DND-41 (cell line): Measurements from ENCODE around the gene IGFBP7.
A peak's percentile ranks its signal among the peaks of the same experiment; 100 is the strongest.

Experiments
- ATAC-seq: fragments of 200-7000 bp; cut with Tn5 transposase; 3 replicates; pipeline ENCODE4 v1.9.1; 2021; ENCODE audit warnings: low read depth; ENCODE audit not compliant: insufficient read depth
- DNase-seq: peaks from one replicate; pipeline ENCODE4 v3.0.0-alpha.2; 2020
- H2AFZ ChIP-seq: 2 replicates; pipeline ENCODE4 v1.6.0; 2012; ENCODE audit warnings: low read depth, low read length
- H3K27ac ChIP-seq: 2 replicates; pipeline ENCODE4 v1.5.1; 2012; ENCODE audit warnings: low read length, inconsistent platforms
- H3K27me3 ChIP-seq: fragments of 200-600 bp; sonication (generic); 2 replicates; pipeline ENCODE4 v1.6.0; 2012; ENCODE audit warnings: low read length, mild to moderate bottlenecking, inconsistent platforms; ENCODE audit not compliant: insufficient read depth, poor library complexity
- H3K36me3 ChIP-seq: 2 replicates; pipeline ENCODE4 v1.5.1; 2012; ENCODE audit warnings: low read length, inconsistent platforms; ENCODE audit not compliant: insufficient read depth
- H3K4me1 ChIP-seq: 2 replicates; pipeline ENCODE4 v1.5.1; 2012; ENCODE audit warnings: mild to moderate bottlenecking, low read length; ENCODE audit not compliant: insufficient read depth
- H3K4me2 ChIP-seq: 2 replicates; pipeline ENCODE4 v1.6.0; 2012; ENCODE audit warnings: mild to moderate bottlenecking, moderate library complexity, low read length, inconsistent platforms; ENCODE audit not compliant: insufficient read depth
- H3K4me3 ChIP-seq, 2 experiments: fragments of 200-600 bp in 1 of 2; shearing (Covaris generic) in 1 of 2; 2 replicates each; pipeline ENCODE4 v1.5.1; 2012 to 2016; ENCODE audit warnings: inconsistent platforms in 2 of 2, low read length in 2 of 2, mild to moderate bottlenecking in 2 of 2, low read depth in 1 of 2, moderate library complexity in 1 of 2
- H3K79me2 ChIP-seq: 2 replicates; pipeline ENCODE4 v1.6.0; 2012; ENCODE audit warnings: low read length, inconsistent platforms; ENCODE audit not compliant: insufficient read depth
- H3K9ac ChIP-seq: 2 replicates; pipeline ENCODE4 v1.6.0; 2012; ENCODE audit warnings: low read depth, mild to moderate bottlenecking, inconsistent platforms, low read length, moderate library complexity
- H3K9me3 ChIP-seq: 2 replicates; pipeline ENCODE4 v1.5.1; 2012; ENCODE audit warnings: low read length, moderate library complexity, mild to moderate bottlenecking, inconsistent platforms; ENCODE audit not compliant: insufficient read depth, severe bottlenecking
- H4K20me1 ChIP-seq: 2 replicates; pipeline ENCODE4 v1.6.0; 2012; ENCODE audit warnings: low read length; ENCODE audit not compliant: insufficient read depth
- CTCF ChIP-seq: IDR thresholded peaks from 2 replicates; pipeline ENCODE4 v1.5.1; 2012; ENCODE audit warnings: borderline replicate concordance, low read length, moderate library complexity, mild to moderate bottlenecking; ENCODE audit not compliant: poor library complexity, severe bottlenecking; ENCODE audit errors: extremely low read depth
- EZH2 ChIP-seq: IDR thresholded peaks from 3 replicates; pipeline ENCODE4 v1.6.1; 2012; ENCODE audit warnings: borderline replicate concordance, low read depth, mild to moderate bottlenecking, moderate library complexity, low read length, inconsistent platforms; ENCODE audit not compliant: severe bottlenecking

Gene IGFBP7

DNA sequence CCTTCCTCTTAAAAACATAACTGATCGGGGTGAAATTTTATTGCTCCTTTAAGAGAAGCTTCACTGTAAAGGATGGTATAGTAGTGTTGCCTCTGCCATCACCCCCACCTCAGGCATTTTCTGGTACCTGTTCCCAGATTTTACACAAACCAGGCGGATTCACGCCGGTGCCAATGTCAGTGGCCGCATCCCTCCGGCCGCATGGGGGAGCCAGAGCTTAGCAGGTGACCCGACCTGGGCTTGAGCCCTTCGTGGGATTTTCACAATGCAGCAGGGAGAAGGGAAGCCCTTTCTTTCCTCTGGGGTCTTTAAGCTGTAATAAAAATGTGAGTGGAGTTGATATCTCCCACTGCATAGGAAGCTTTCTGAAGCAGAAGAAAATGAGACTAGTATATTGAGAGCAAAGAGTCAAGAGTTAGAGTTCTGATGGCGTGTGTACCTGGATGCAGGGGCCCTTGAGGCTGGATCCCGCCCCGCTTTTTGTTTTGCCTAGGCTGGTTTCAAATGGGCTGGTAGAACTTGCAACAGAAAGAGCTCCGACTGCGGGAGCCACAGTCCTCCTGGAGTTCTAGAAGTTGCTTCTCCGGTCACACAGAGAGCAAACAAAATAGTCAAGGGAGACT, 72.1 kb downstream of the IGFBP7 start:
- Histone ChIP-seq H3K4me2 (no peak overlapping the region), H2AFZ (no peak overlapping the region), H4K20me1 (no peaks in the 10 kb centered on the region), H3K4me3 (no peak overlapping the region), H3K4me1 (no peaks in the 10 kb centered on the region), H3K9ac (no peak overlapping the region), H3K27me3 (no peaks in the 10 kb centered on the region), H3K27ac (no peak overlapping the region), H3K36me3 (no peaks in the 10 kb centered on the region), H3K9me3 (no peaks in the 10 kb centered on the region), H3K79me2 (no peaks in the 10 kb centered on the region)
- TF ChIP-seq EZH2 (no peak), CTCF (peak; percentile 63)
- DNase-seq = peak; percentile 19
- ATAC-seq = 0 out of 3 replicates have a peak, but pooled peaks have one; percentile 40

- no peak for ATAC-seq
- peaks cover 30% of the 10 kb centered on the region for H3K36me3 ChIP-seq
- H3K79me2 ChIP-seq = no peaks in the 10 kb centered on the region
- no peaks in the 10 kb centered on the region for H3K9me3 ChIP-seq
- no peak overlapping the region for H2AFZ ChIP-seq
- H3K4me1 ChIP-seq = no peaks in the 10 kb centered on the region
- H4K20me1 ChIP-seq = no peaks in the 10 kb centered on the region
- no peak overlapping the region for H3K27ac ChIP-seq
- H3K4me2 ChIP-seq = no peak overlapping the region
- TF ChIP-seq CTCF (no peak), EZH2 (no peak)
- no peaks in the 10 kb centered on the region for H3K27me3 ChIP-seq
- H3K9ac ChIP-seq = no peak overlapping the region
- no peak for DNase-seq
- no peak overlapping the region for H3K4me3 ChIP-seq
These were observed 75.7 kb downstream of the IGFBP7 start for GRCh38 chr4:57034520-57034919.

GRCh38 chr4:57023104-57023503, 87.1 kb downstream of the IGFBP7 start:
- DNase-seq = no peak
- H3K79me2 ChIP-seq = no peaks in the 10 kb centered on the region
- H3K9me3 ChIP-seq = no peaks in the 10 kb centered on the region
- H3K27me3 ChIP-seq = no peaks in the 10 kb centered on the region
- H3K9ac ChIP-seq = no peak overlapping the region
- ATAC-seq = no peak
- 0 out of 2 replicates have a peak, but pooled peaks cover 3% of the 10 kb centered on the region for H4K20me1 ChIP-seq
- no peak overlapping the region for H3K27ac ChIP-seq
- H3K36me3 ChIP-seq = peaks cover 96% of the 10 kb centered on the region
- no peak overlapping the region for H3K4me2 ChIP-seq
- no peak overlapping the region for H2AFZ ChIP-seq
- H3K4me1 ChIP-seq = no peaks in the 10 kb centered on the region
- TF ChIP-seq EZH2 = no peak
- TF ChIP-seq CTCF = no peak
- H3K4me3 ChIP-seq = no peak overlapping the region
